ACC112 (cell line): ENCODE measurements around the gene MAP7D3.

Experiments
- H2AFZ ChIP-seq: fragments of 200-600 bp; sonication (generic); one replicate; pipeline ENCODE4 v1.6.0; 2017; ENCODE audit warnings: antibody characterized with exemption, low read length; ENCODE audit not compliant: unreplicated experiment
- H3K27ac ChIP-seq: fragments of 200-600 bp; sonication (generic); 2 replicates; pipeline ENCODE4 v1.5.1; 2014; ENCODE audit warnings: low read depth, mild to moderate bottlenecking, antibody characterized with exemption, low read length, moderate library complexity
- H3K27me3 ChIP-seq: fragments of 200-600 bp; sonication (generic); 2 replicates; pipeline ENCODE4 v1.6.1; 2014; ENCODE audit warnings: mild to moderate bottlenecking, antibody characterized with exemption, low read length, moderate library complexity, mixed read lengths; ENCODE audit not compliant: insufficient read depth
- H3K36me3 ChIP-seq: fragments of 200-600 bp; sonication (generic); 2 replicates; pipeline ENCODE4 v1.6.1; 2016; ENCODE audit warnings: mild to moderate bottlenecking, antibody characterized with exemption, low read length, moderate library complexity, mixed read lengths; ENCODE audit not compliant: insufficient read depth
- H3K4me1 ChIP-seq: fragments of 200-600 bp; sonication (generic); one replicate; pipeline ENCODE4 v1.6.1; 2016; ENCODE audit warnings: low read length, mixed read lengths; ENCODE audit not compliant: insufficient read depth, unreplicated experiment, control insufficient read depth
- H3K4me3 ChIP-seq: fragments of 200-600 bp; sonication (generic); 2 replicates; pipeline ENCODE4 v1.5.1; 2014; ENCODE audit warnings: mild to moderate bottlenecking, low read depth, low read length
- H3K79me2 ChIP-seq: fragments of 200-600 bp; sonication (generic); one replicate; pipeline ENCODE4 v1.6.0; 2016; ENCODE audit warnings: low read length; ENCODE audit not compliant: control insufficient read depth, unreplicated experiment, insufficient read depth

Gene MAP7D3

GRCh38 chrX:136165406-136165805 is 85.8 kb downstream of the MAP7D3 start:
- Histone ChIP-seq H3K4me1 (peaks cover 41% of the 10 kb centered on the region), H3K36me3 (no peaks in the 10 kb centered on the region), H2AFZ (no peak overlapping the region), H3K79me2 (peaks cover 21% of the 10 kb centered on the region), H3K4me3 (no peak overlapping the region), H3K27ac (no peak overlapping the region), H3K27me3 (no peaks in the 10 kb centered on the region)

- H2AFZ ChIP-seq = no peak overlapping the region
- peaks cover 28% of the 10 kb centered on the region for H3K4me1 ChIP-seq
- H3K4me3 ChIP-seq = no peak overlapping the region
- H3K36me3 ChIP-seq = no peaks in the 10 kb centered on the region
- H3K27ac ChIP-seq = peak overlapping the region; percentile 30; the same call in 1 of the 2 replicates
- H3K27me3 ChIP-seq = no peaks in the 10 kb centered on the region
- H3K79me2 ChIP-seq = peaks cover 21% of the 10 kb centered on the region
Observed at GRCh38 chrX:136163689-136164088, 87.5 kb downstream of the MAP7D3 start.
